ENCODE results near the gene SNX32.

The SNX32 gene

DNA sequence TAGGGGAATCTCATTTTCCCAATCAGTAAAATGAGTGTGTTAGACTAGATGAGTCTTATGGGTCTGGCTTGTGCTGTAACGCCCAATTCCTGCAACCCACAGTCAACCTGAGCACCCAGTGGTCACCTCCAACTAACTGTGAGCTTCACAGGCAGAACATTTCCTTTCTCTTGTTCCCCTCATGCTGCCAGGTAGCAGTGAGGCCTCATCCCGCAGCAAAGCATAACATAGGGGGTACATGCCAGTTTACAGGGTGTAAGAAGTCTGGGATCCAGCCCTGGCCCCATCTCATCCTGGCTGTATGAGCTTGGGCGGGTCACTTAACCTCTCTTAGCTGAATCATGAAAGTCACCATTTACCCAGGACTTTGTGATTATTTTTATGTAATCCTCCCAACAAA lies 35.1 kb downstream of the SNX32 start:
- no peak for DNase-seq (ENCODE audit: low read depth)

GRCh38 chr11:65869643-65870306 lies 36.0 kb downstream of the SNX32 start:
- DNase-seq (ENCODE audit: low read depth): no peak

DNA sequence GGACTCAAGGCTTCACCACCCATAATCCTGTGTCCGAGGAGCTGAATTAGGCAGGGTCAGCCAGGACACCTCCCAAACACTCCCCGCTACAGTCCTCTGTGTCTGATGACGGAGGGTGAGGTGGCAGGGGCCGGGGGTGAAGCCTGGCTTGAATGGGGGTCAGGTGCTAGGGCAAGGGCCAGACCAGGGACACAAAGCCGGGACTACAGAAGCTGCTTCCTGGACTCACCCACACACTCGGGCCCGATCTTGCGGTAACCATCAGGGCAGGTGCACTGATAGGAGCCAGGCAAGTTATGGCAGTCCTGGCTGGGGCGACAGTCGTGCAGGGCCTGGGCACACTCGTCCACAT lies 36.5 kb downstream of the SNX32 start:
- DNase-seq (ENCODE audit: low read depth): no peak

DNA sequence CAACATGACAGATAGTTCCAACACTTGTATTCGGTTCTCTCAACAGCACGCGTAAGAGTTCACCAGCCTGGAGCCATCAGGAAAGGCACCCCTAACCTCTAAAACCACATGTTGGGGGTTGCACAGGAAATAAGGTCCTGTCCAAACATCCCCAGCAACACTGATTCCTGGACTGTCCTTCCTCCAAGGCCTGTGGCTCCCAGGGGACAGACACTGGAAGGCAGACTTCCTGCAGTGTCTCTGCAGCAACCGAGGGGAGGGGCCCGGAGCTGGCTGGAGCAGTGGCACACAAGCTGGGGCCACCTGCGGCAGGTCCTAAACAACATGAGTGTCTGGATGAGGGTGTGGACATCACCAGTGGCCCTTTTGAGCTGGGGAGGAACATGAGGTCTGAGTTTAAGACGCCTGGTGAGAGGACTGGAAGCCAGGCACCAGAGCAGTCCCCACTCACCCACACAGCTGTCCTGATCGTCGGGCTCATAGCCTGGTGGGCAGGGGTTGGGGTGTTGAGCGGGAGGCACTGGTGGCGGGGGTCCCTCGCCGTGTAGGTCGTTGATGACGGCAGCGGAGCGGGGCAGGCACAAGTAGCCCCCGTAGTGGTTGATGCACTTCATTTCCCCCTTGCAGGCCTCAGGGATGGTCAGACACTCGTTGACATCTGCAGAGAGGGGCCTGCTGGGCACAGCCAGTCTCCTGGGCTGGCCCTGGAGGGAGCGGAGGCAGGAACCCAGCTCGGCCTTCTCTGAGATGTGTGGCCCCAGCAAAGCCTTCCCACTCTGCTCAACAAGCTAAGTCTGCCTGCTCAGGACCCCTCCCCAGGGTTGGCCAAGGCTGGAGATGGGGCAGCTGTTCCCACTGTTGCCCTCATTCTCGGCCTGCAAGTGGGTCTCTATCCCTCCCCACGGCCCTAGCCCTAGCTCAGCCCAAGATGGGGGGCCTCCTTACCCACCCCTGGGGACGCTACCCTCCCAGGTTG lies 37.2 kb downstream of the SNX32 start:
- no peak for DNase-seq (ENCODE audit: low read depth)

DNA sequence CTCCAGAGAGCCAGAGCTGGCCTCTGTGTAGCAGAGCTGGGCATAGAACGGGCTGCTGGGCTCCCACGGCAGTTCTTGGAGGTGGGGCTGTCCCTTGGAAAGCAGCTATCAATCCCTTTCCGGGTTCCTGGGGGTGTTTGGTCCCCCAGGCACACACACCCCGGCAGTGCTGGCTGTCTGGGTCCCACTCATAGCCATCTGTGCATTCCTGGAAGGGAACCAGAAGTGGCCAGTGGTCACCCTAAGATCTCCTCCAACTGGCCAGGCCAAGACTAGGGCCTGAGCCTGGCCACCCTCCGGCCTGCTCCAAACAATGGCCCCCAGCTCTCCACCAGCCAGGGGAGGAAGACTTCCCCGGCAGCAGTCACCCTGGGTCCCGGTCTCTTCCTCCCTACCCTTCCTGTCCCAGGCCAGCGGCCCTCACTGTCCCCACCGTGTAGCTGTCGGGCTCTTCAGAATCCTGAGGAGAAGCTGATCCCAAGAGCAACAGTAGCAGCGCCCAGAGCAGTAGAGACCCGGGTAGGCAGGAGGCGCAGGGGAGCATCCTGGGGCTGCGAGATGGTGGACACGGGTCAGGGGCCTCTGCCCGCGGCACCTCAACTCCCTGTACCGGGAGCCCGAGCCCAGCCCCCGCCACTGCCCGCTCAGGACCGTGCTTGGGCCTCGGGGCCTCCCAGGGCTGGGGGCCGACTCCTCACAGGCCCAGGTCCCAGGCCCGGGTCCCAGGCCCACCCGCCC lies 38.2 kb downstream of the SNX32 start:
- DNase-seq (ENCODE audit: low read depth): no peak

GRCh38 chr11:65872586-65873317 lies 39.0 kb downstream of the SNX32 start, which contains the start of gene EFEMP2:
TSS of gene EFEMP2 (minus strand) at chr11:65872800. CDS start at chr11:65872354, 446 bp downstream.
- no peak for DNase-seq (ENCODE audit: low read depth)

DNA sequence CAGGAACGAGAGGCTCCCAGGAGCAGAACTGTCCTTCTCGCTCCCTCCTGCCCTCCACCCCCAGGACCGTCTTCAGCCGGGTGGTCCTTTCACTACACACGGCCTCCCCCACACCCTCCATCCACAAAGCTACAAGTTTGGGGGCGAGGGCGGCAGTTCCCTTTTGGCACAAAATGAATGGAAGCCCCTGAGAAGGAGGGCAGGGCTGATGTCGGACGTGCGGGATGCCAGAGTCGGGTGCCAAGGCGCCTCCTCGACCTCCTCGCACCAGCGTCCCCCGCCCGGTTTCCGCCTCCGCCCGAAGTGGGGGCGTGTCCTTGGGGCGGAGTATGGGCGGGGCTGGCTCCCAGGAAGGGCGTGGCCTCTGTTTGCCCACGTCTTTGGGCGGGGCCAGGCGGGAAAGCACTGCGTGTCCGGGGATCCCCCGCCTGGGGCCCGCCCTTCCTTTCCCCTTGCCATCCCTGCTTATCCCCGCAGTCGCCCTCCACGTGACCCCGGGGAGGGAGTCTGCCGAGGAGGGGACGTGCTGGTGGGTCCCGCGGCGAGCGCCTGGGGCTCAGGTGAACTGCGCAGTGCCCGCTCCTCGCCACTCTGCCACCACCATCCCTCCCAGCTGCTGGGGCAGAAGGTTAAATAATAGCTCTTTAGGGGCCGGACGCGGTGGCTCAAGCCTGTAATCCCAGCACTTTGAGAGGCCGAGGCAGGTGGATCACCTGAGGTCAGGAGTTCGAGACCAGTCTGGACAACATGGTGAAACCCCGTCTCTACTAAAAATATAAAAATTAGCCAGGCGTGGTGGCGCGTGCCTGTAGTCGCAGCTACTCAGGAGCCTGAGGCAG lies 39.8 kb downstream of the SNX32 start:
- DNase-seq (ENCODE audit: low read depth): no peak

GRCh38 chr11:65879617-65880016 lies 45.9 kb downstream of the SNX32 start, which contains the start of gene CTSW:
TSS of gene CTSW (plus strand) at chr11:65879837. CDS start at chr11:65879855, 18 bp downstream.
- DNase-seq (ENCODE audit: low read depth): no peak

- no peak for DNase-seq (ENCODE audit: low read depth)
These were observed 46.3 kb downstream of the SNX32 start for GRCh38 chr11:65880027-65880426.

DNA sequence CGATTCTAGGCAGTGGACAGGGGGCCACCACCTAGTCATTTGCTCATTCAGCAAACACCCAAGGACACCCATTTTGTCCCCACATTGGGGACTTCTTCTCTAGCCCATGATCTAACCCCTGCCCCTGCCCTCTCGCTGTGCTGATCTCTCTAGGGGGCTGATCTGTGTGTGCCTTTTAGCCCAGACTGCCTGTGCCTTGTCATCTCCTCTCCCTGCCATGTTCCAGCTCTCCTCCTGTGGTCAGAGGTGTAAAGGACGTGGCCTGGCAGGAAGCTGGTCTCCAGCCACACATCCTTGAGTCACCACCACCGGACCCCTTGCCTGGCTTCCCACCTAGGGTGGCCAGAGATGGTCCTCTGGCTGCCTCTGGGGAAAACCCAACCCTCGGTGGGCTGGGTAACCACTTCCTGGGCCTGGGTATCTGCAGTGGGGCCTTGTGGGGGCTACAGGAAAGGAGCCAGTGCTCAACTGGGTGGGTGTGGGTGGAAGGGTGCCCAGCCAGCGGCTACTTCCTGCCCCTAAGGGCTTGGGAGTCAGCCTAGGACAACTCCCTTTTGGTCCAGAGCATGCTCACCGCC lies 47.2 kb downstream of the SNX32 start:
- no peak for DNase-seq (ENCODE audit: low read depth)

- DNase-seq (ENCODE audit: low read depth): no peak
These were observed 48.6 kb downstream of the SNX32 start for GRCh38 chr11:65882120-65883057.

GRCh38 chr11:65883058-65883761 lies 49.4 kb downstream of the SNX32 start:
- no peak for DNase-seq (ENCODE audit: low read depth)

GRCh38 chr11:65883786-65884715 lies 50.3 kb downstream of the SNX32 start:
- no peak for DNase-seq (ENCODE audit: low read depth)

DNA sequence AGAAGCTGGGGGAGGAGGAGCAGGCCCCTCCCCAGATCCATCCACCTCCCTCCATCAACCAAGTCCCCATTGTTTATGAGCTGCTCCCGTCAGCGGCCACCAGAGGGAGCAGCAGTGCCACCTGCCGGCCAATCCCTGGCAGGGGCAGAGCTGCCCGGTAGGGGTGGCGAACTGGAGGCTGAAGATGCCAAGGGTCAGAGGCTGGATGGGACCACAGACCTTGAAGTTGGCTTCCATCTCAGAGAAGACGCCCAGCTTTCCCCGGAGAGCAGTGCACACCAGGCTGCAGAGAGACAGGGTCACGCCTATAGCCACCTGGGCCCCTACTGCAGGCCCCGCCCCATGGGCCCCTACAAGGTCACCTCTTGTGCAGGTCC lies 50.9 kb downstream of the SNX32 start:
- no peak for DNase-seq (ENCODE audit: low read depth)

DNA sequence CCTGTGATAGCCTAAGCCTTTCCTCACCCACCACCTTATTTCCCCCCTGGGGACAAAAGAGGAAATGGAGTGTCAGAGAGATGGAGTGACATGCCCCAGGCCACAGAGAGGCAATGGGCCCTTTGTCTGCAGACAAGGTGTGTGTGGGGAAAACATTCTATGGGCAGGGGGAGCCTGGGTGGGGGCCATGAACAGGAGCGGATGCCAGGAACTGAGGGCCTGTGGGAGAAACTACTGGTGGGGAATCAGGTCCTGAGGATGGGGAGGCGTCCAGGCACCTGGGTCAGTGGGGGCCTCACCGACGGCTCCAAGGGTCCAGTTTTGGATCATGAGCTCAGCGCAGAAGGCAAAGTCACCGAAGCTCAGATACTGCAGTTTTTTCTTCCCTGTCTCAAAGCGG lies 51.5 kb downstream of the SNX32 start:
- DNase-seq (ENCODE audit: low read depth): no peak

DNA sequence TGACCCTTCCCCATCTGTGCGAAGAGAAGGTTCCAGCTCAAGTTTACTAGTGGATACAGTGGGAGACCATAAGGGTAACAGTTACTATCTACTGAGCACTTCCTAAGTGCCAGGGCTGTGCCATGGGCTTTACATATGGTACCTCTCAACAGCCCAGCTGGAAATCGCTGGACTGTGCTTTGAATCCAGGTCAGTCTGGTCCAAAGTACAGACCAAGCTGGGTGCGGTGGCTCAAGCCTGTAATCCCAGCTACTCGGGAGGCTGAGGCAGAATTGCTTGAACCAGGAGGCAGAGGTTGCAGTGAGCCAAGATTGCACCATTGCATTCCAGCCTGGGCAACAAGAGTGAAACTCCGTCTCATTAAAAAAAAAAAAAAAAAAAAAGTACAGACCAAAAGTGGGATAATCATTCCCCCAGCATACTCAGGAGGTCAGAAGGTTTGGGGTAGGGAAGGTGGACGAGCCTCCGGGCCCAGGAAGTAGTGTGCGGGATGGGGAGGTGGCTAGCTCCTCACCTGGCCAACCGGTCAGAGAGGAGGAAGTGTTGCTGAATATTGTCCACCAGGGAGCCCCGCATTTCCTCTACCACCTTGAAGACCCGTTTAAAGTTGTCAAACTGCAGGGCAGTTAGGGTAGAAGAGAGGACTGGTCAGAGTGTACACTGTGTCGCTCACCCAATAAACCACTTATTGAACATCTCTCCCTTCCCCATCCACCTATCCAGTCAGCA lies 52.2 kb downstream of the SNX32 start:
- no peak for DNase-seq (ENCODE audit: low read depth)
